A673 (cell line): ENCODE measurements around the gene P3R3URF.

Source experiments
- EZH2 ChIP-seq: fragments of 200-600 bp; sonication (generic); IDR thresholded peaks from 2 replicates; pipeline ENCODE4 v1.6.1; 2017; ENCODE audit warnings: borderline replicate concordance, low read depth, mild to moderate bottlenecking, mixed read lengths, antibody characterized with exemption, low read length; ENCODE audit not compliant: poor library complexity, severe bottlenecking
- TF ChIP-seq, protein P1 (sequence below): fragments of 300-800, 200-600 bp; sonication (generic); conservative IDR thresholded peaks from 2 replicates; pipeline ENCODE4 v1.5.1; 2017; ENCODE audit warnings: low read depth, mild to moderate bottlenecking, antibody characterized with exemption, low read length, moderate library complexity, mixed read lengths

DNA sequence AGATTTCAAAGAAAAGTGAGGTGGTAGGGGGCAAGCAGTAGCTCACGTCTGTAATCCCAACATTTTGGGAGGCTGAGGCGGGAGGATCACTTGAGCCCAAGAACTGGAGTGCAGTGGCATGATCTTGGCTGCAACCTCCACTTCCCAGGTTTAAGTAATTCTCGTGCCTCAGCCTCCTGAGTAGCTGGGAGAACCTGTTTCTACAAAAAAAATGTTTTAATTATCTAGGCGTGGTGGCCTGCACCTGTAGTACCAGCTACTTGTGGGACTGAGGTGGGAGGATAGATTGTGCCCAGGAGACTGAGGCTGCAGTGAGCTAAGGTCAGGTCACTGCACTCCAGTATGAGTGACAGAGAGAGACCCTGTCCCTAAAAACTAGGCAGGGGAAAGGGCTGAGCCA is 4.0 kb downstream of the P3R3URF start:
- TF ChIP-seq, protein P1, sequence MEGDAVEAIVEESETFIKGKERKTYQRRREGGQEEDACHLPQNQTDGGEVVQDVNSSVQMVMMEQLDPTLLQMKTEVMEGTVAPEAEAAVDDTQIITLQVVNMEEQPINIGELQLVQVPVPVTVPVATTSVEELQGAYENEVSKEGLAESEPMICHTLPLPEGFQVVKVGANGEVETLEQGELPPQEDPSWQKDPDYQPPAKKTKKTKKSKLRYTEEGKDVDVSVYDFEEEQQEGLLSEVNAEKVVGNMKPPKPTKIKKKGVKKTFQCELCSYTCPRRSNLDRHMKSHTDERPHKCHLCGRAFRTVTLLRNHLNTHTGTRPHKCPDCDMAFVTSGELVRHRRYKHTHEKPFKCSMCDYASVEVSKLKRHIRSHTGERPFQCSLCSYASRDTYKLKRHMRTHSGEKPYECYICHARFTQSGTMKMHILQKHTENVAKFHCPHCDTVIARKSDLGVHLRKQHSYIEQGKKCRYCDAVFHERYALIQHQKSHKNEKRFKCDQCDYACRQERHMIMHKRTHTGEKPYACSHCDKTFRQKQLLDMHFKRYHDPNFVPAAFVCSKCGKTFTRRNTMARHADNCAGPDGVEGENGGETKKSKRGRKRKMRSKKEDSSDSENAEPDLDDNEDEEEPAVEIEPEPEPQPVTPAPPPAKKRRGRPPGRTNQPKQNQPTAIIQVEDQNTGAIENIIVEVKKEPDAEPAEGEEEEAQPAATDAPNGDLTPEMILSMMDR: no peak
- no peak for TF ChIP-seq EZH2
